Measurements from ENCODE around the gene CCDC24. TPM values are rescaled to one million over a fixed set of nuclear protein-coding genes. Genes with fewer than 3 reads are reported as not detected.

CCDC24 gene
- total RNA-seq, 2 donors from 2014 or later, result 4.5 to 24.0 TPM

GRCh38 chr1:44014365-44015104, 23.1 kb downstream of the CCDC24 start:
- ATAC-seq (ENCODE audit: insufficient number of reproducible peaks, low FRiP score, low read depth) (no peak), DNase-seq (ENCODE audit: low spot score) (no peak)
- Histone ChIP-seq H3K27me3 (replicated peaks; ENCODE audit: insufficient read depth) (no peaks in the 10 kb centered on the region), H3K27ac (peak overlapping the region; percentile 10 to 36), H3K36me3 (no peaks in the 10 kb centered on the region), H3K9me3 (no peaks in the 10 kb centered on the region), H3K4me3 (no peak overlapping the region), H3K4me1 (ENCODE audit: control insufficient read depth in 1 of 2, low read depth in 2 of 2) (peaks cover 24 to 59% of the 10 kb centered on the region in 2 donors)
- TF ChIP-seq CTCF (IDR thresholded peaks at IDR 0.05), result no peak

- no peak for TF ChIP-seq CTCF (IDR thresholded peaks at IDR 0.05)
- Histone ChIP-seq H3K9me3 (no peaks in the 10 kb centered on the region), H3K4me3 (no peak overlapping the region), H3K4me1 (ENCODE audit: control insufficient read depth in 1 of 2, low read depth in 2 of 2) (peaks cover 24 to 66% of the 10 kb centered on the region in 2 donors), H3K27me3 (replicated peaks; ENCODE audit: insufficient read depth) (no peaks in the 10 kb centered on the region), H3K27ac (peak overlapping the region; percentile 10 to 36), H3K36me3 (no peaks in the 10 kb centered on the region)
- ATAC-seq (ENCODE audit: insufficient number of reproducible peaks, low FRiP score, low read depth) (peak; percentile 56), DNase-seq (ENCODE audit: low spot score) (peak; percentile 38)
Measured at GRCh38 chr1:44015206-44015605, 23.8 kb downstream of the CCDC24 start.

- no peak for TF ChIP-seq CTCF (IDR thresholded peaks at IDR 0.05)
- no peak for ATAC-seq (ENCODE audit: insufficient number of reproducible peaks, low FRiP score, low read depth)
Measured at GRCh38 chr1:44016041-44016889, 24.9 kb downstream of the CCDC24 start.

GRCh38 chr1:44016890-44017400, 25.5 kb downstream of the CCDC24 start:
- DNase-seq (ENCODE audit: low spot score) (no peak), ATAC-seq (ENCODE audit: insufficient number of reproducible peaks, low FRiP score, low read depth) (no peak)
- Histone ChIP-seq H3K9me3 (no peaks in the 10 kb centered on the region), H3K27ac (no peak overlapping the region), H3K27me3 (replicated peaks; ENCODE audit: insufficient read depth) (no peaks in the 10 kb centered on the region), H3K4me3 (no peak overlapping the region), H3K36me3 (no peaks in the 10 kb centered on the region), H3K4me1 (ENCODE audit: control insufficient read depth in 1 of 2, low read depth in 2 of 2) (peaks cover 24 to 64% of the 10 kb centered on the region in 2 donors)
- no peak for TF ChIP-seq CTCF (IDR thresholded peaks at IDR 0.05)

More at GRCh38 chr1:44016041-44016889, 24.9 kb downstream of the CCDC24 start:
- Histone ChIP-seq H3K36me3 (no peaks in the 10 kb centered on the region), H3K27me3 (replicated peaks; ENCODE audit: insufficient read depth) (no peaks in the 10 kb centered on the region), H3K4me3 (no peak overlapping the region), H3K9me3 (no peaks in the 10 kb centered on the region), H3K27ac (peak overlapping the region; percentile 36 to 57), H3K4me1 (ENCODE audit: control insufficient read depth in 1 of 2, low read depth in 2 of 2) (peaks cover 24 to 65% of the 10 kb centered on the region in 2 donors)
- no peak for DNase-seq (ENCODE audit: low spot score)

- H3K36me3 ChIP-seq, result no peaks in the 10 kb centered on the region
Measured at GRCh38 chr1:44019466-44019948, 28.1 kb downstream of the CCDC24 start.

More at GRCh38 chr1:44019466-44019948, 28.1 kb downstream of the CCDC24 start:
- H3K27ac ChIP-seq, result peak overlapping the region in 1 of 2 donors; percentile 11
- H3K9me3 ChIP-seq, result no peaks in the 10 kb centered on the region
- H3K4me3 ChIP-seq, result no peak overlapping the region
- no peak for TF ChIP-seq CTCF (IDR thresholded peaks at IDR 0.05)
- no peaks in the 10 kb centered on the region for H3K27me3 ChIP-seq (replicated peaks; ENCODE audit: insufficient read depth)
- DNase-seq (ENCODE audit: low spot score), result no peak
- H3K4me1 ChIP-seq (ENCODE audit: control insufficient read depth in 1 of 2, low read depth in 2 of 2), result peaks cover 14 to 41% of the 10 kb centered on the region in 2 donors
- ATAC-seq (ENCODE audit: insufficient number of reproducible peaks, low FRiP score, low read depth), result no peak

Data from thoracic aorta (tissue), 2 donors.